CD4-positive, alpha-beta T cell treated with Interleukin-10 for 1 hour (primary cell): Measurements from ENCODE around the gene NCOR2.

Experiments used
- DNase-seq: peaks from one replicate; pipeline ENCODE4 v3.0.0-alpha.2; 2020

NCOR2 gene

GRCh38 chr12:124542021-124542949 lies 25.1 kb downstream of the NCOR2 start:
- DNase-seq = no peak

GRCh38 chr12:124541322-124541721 lies 26.1 kb downstream of the NCOR2 start:
- DNase-seq = no peak

GRCh38 chr12:124539084-124540041 lies 28.0 kb downstream of the NCOR2 start:
- no peak for DNase-seq

GRCh38 chr12:124538194-124539082 lies 29.0 kb downstream of the NCOR2 start:
- no peak for DNase-seq

- DNase-seq = no peak
These were observed 29.8 kb downstream of the NCOR2 start for GRCh38 chr12:124537525-124538193.

GRCh38 chr12:124536641-124537040 lies 30.8 kb downstream of the NCOR2 start:
- no peak for DNase-seq

GRCh38 chr12:124534776-124535740 lies 32.4 kb downstream of the NCOR2 start:
- DNase-seq = no peak

GRCh38 chr12:124533456-124533855 lies 34.0 kb downstream of the NCOR2 start:
- no peak for DNase-seq

- DNase-seq = no peak
These were observed 34.4 kb downstream of the NCOR2 start for GRCh38 chr12:124532967-124533366.

- no peak for DNase-seq
These were observed 35.1 kb downstream of the NCOR2 start for GRCh38 chr12:124532331-124532750.

- no peak for DNase-seq
These were observed 35.5 kb downstream of the NCOR2 start for GRCh38 chr12:124531906-124532305.

- DNase-seq = no peak
These were observed 36.1 kb downstream of the NCOR2 start for GRCh38 chr12:124531281-124531745.

GRCh38 chr12:124530637-124531263 lies 36.7 kb downstream of the NCOR2 start:
- DNase-seq = no peak

GRCh38 chr12:124529565-124530276 lies 37.7 kb downstream of the NCOR2 start:
- DNase-seq = no peak

- DNase-seq = no peak
These were observed 39.4 kb downstream of the NCOR2 start for GRCh38 chr12:124527861-124528561.

GRCh38 chr12:124525927-124526692 lies 41.3 kb downstream of the NCOR2 start:
- no peak for DNase-seq

- DNase-seq = no peak
These were observed 42.0 kb downstream of the NCOR2 start for GRCh38 chr12:124525455-124525854.
